Tibial nerve (tissue), 4 donors: ENCODE measurements around the gene SSBP2. TPM values are rescaled to one million over a fixed set of nuclear protein-coding genes. Genes with fewer than 3 reads are reported as not detected.

Source experiments
- DNase-seq, 2 donors: peaks; one replicate each; pipeline ENCODE4 v3.0.0-alpha.2; 2019; ENCODE audit warnings: low spot score in 2 of 2
- H3K27ac ChIP-seq, 4 donors: fragments of 200-600 bp; sonication (generic) in 3 of 4; one replicate each; pipeline ENCODE4 v1.5.1; 2017 to 2019; ENCODE audit warnings: mild to moderate bottlenecking in 1 of 4
- H3K27me3 ChIP-seq, 2 donors: fragments of 200-600 bp; sonication (generic) in 1 of 2; one replicate each; pipeline versions ENCODE4 v1.5.1 to v1.6.0; 2017 to 2019
- H3K36me3 ChIP-seq, 3 donors: fragments of 200-600 bp; sonication (generic); one replicate each; pipeline ENCODE4 v1.5.1; 2018 to 2019
- H3K4me1 ChIP-seq, 4 donors: fragments of 200-600 bp; sonication (generic) in 3 of 4; one replicate each; pipeline ENCODE4 v1.5.1; 2017 to 2019
- H3K4me3 ChIP-seq, 4 donors: fragments of 200-600 bp; sonication (generic) in 3 of 4; one replicate each; pipeline ENCODE4 v1.5.1; 2017 to 2019; ENCODE audit warnings: mild to moderate bottlenecking in 1 of 4, moderate library complexity in 1 of 4
- H3K9me3 ChIP-seq, 4 donors: fragments of 200-600 bp; sonication (generic) in 3 of 4; one replicate each; pipeline ENCODE4 v1.5.1; 2017 to 2019
- EP300 ChIP-seq, 2 donors: sonication (generic); formaldehyde crosslinking; IDR thresholded peaks; one replicate each; pipeline ENCODE4 v1.6.1; 2017; ENCODE audit warnings: antibody characterized with exemption in 2 of 2, mild to moderate bottlenecking in 1 of 2
- POLR2A ChIP-seq, 2 donors: fragments of 450-650 bp; IDR thresholded peaks; one replicate each; pipeline ENCODE4 v1.6.1; 2017; ENCODE audit warnings: antibody characterized with exemption in 2 of 2, mild to moderate bottlenecking in 2 of 2, moderate library complexity in 2 of 2
- WGBS, 2 donors: methylation state at CpG; one replicate each; pipeline ENCODE4 v1.1.5; 2018; 5-methylcytosine and 5-hydroxymethylcytosine counted together
- total RNA-seq, 4 donors: library from RNA; depleted of rRNA; stranded (reverse); fragments of >200 nt; gene quantifications; one replicate each; pipeline ENCODE4 v1.1.0, GENCODE V29; 2016
- TF ChIP-seq, protein P1 (sequence below), 5 experiments: fragments of 200-600 bp in 3 of 5; fragments of 450-650 bp in 2 of 5; sonication (generic) in 3 of 5; IDR thresholded peaks; one replicate each; pipeline ENCODE4 v1.5.1; 2016 to 2019; ENCODE audit warnings: antibody characterized with exemption in 5 of 5, mild to moderate bottlenecking in 3 of 5, moderate library complexity in 2 of 5

SSBP2 gene
- total RNA-seq, 4 donors from 2014 or later = 62.6 to 95.1 (median 77.5) TPM

DNA sequence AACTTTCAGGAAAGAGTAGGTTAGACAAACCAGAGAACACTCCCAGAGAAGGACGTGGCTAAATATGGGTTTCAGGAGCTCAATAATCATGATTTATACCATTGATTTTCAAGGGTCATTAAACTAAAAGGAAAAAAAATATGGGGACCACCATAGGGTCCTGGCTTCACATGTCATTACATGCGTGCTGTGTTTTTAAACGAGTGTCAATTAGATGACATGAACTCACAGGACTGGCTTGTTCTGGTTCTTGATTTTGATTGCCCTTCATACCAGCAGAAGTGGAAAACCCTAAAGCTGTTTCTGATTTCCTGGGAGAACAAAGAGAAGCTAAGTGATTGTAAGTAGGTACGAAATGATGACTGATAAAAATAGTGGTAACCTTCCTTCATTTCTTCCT lies 362.7 kb downstream of the SSBP2 start:
- TF ChIP-seq, protein P1, sequence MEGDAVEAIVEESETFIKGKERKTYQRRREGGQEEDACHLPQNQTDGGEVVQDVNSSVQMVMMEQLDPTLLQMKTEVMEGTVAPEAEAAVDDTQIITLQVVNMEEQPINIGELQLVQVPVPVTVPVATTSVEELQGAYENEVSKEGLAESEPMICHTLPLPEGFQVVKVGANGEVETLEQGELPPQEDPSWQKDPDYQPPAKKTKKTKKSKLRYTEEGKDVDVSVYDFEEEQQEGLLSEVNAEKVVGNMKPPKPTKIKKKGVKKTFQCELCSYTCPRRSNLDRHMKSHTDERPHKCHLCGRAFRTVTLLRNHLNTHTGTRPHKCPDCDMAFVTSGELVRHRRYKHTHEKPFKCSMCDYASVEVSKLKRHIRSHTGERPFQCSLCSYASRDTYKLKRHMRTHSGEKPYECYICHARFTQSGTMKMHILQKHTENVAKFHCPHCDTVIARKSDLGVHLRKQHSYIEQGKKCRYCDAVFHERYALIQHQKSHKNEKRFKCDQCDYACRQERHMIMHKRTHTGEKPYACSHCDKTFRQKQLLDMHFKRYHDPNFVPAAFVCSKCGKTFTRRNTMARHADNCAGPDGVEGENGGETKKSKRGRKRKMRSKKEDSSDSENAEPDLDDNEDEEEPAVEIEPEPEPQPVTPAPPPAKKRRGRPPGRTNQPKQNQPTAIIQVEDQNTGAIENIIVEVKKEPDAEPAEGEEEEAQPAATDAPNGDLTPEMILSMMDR (IDR thresholded peaks at IDR 0.05) = no peak
- no peak for TF ChIP-seq EP300 (IDR thresholded peaks at IDR 0.05)
- no peak for TF ChIP-seq POLR2A (IDR thresholded peaks at IDR 0.05)
- Histone ChIP-seq H3K4me3 (no peak overlapping the region), H3K4me1 (peaks cover 0 to under 1% (median 0%) of the 10 kb centered on the region in 4 donors), H3K36me3 (no peaks in the 10 kb centered on the region), H3K27ac (no peak overlapping the region), H3K9me3 (no peaks in the 10 kb centered on the region), H3K27me3 (peaks cover 0 to 33% of the 10 kb centered on the region in 2 donors)
- 81 to 87% methylated on average over 4 of the region's 4 CpGs for WGBS, 2 donors
- no peak for DNase-seq

DNA sequence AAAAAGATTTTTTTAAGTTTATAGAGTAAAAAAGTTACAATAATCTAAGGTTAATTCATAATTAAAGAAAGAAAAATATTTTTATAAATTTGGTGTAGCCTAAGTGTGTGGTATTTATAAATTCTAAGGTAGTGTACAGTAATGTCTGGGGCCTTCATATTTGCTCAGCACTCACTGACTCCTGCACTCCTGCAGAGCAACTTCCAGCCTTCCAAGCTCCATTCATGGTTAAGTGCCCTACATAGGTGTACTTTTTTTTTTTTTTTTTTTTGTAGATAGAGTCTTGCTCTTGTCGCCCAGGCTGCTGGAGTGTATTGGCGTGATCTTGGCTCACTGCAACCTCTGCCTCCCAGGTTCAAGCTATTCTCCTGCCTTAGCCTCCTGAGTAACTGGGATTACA lies 367.0 kb downstream of the SSBP2 start:
- H3K27me3 ChIP-seq = peaks cover 0 to 10% of the 10 kb centered on the region in 2 donors
- no peaks in the 10 kb centered on the region for H3K36me3 ChIP-seq
- no peak for DNase-seq
- no peak overlapping the region for H3K4me3 ChIP-seq
- no peaks in the 10 kb centered on the region for H3K9me3 ChIP-seq
- H3K27ac ChIP-seq = no peak overlapping the region
- WGBS, 2 donors = 75 to 90% methylated on average over 2 of the region's 2 CpGs
- no peaks in the 10 kb centered on the region for H3K4me1 ChIP-seq
- TF ChIP-seq EP300 (IDR thresholded peaks at IDR 0.05) = no peak
- TF ChIP-seq, protein P1 (IDR thresholded peaks at IDR 0.05) = no peak
- no peak for TF ChIP-seq POLR2A (IDR thresholded peaks at IDR 0.05)

DNA sequence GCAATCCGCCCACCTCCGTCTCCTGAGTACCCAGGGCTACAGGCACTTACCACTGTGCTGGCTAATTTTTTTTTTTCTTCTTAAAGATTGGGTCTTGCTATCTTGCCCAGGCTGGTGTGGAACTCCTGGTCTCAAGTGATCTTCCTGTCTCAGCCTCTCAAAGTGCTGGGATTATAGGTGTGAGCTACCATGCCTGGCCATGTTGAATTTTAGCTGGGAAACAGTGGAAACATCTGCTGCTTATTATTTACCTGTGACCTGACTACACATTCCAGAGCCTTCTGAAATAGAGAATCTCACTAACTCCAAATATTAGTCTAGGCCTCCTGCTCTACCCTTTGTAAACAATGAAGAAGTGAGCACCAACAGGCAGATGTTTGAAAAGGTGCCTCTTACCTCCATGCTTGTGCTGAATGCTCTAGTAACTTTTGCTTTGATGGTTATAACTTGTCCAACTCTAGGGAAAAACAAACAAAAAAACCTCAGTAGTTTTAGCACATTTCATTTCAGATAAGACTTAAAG lies 379.5 kb downstream of the SSBP2 start:
- H3K27ac ChIP-seq = no peak overlapping the region
- H3K4me3 ChIP-seq = no peak overlapping the region
- no peaks in the 10 kb centered on the region for H3K27me3 ChIP-seq
- no peak for DNase-seq
- H3K4me1 ChIP-seq = no peaks in the 10 kb centered on the region
- H3K36me3 ChIP-seq = no peaks in the 10 kb centered on the region
- TF ChIP-seq POLR2A (IDR thresholded peaks at IDR 0.05) (no peak), EP300 (IDR thresholded peaks at IDR 0.05) (no peak)
- TF ChIP-seq, protein P1 (IDR thresholded peaks at IDR 0.05) = no peak
- no peaks in the 10 kb centered on the region for H3K9me3 ChIP-seq
- 82 to 91% methylated on average over 2 of the region's 2 CpGs for WGBS, 2 donors

DNA sequence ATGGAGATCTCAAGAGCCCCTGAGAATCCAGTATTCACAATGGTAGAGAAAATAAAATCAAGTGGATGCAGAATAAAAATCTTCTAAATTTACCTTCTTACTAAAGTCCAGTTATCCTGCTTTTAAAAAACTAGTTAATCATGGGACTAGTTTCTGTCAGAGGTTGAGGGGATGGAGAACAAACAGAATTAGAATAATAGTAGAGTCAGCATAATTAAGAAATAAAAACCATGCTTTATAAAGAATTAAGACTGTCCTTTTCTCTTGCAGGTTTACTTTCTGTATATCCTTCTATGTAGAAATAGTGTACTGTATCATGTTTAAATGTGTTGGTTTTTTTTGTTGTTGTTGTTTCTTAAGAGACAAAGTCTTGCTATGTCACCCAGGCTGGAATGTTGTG lies 380.0 kb downstream of the SSBP2 start:
- H3K27me3 ChIP-seq = no peaks in the 10 kb centered on the region
- no peak for DNase-seq
- H3K4me3 ChIP-seq = no peak overlapping the region
- TF ChIP-seq EP300 (IDR thresholded peaks at IDR 0.05) = no peak
- TF ChIP-seq, protein P1 (IDR thresholded peaks at IDR 0.05) = no peak
- TF ChIP-seq POLR2A (IDR thresholded peaks at IDR 0.05) = no peak
- H3K4me1 ChIP-seq = no peaks in the 10 kb centered on the region
- H3K36me3 ChIP-seq = no peaks in the 10 kb centered on the region
- H3K9me3 ChIP-seq = no peaks in the 10 kb centered on the region
- H3K27ac ChIP-seq = no peak overlapping the region

DNA sequence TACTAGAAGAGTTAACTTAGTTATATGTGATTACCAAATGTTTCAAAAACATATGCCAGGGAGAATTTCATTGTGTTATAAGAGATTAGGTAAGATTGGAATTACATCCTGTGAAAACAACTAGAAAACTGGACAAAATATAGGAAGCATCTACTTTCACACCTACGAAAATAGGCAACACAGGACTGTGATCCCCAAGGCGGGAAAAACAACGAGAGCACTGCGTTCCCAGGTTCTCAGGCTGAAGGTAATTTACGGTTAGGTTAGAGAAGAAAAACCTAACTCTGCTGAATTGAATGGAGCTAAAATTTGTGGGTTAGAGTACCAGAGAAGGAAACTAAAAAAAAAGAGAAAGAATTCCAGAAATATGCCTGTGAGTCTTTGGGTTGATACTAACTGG lies 385.4 kb downstream of the SSBP2 start:
- Histone ChIP-seq H3K9me3 (no peaks in the 10 kb centered on the region), H3K27me3 (no peaks in the 10 kb centered on the region), H3K36me3 (no peaks in the 10 kb centered on the region), H3K4me3 (no peak overlapping the region), H3K27ac (no peak overlapping the region), H3K4me1 (no peaks in the 10 kb centered on the region)
- 89 to 90% methylated on average over 5 of the region's 5 CpGs for WGBS, 2 donors
- DNase-seq = no peak
- TF ChIP-seq, protein P1 (IDR thresholded peaks at IDR 0.05) = no peak
- TF ChIP-seq EP300 (IDR thresholded peaks at IDR 0.05) (no peak), POLR2A (IDR thresholded peaks at IDR 0.05) (no peak)
